Kidney (tissue), 14 donors: ENCODE measurements around the gene HAP1. TPM values are rescaled to one million over a fixed set of nuclear protein-coding genes. Genes with fewer than 3 reads are reported as not detected.

Experiments
- DNase-seq, 5 donors: peaks; one replicate each; pipeline ENCODE4 v3.0.0-alpha.2; 2013 to 2020
- FAIRE-seq: peaks from 2 replicates; lab custom pipeline; 2012; peaks lifted over from hg19 to GRCh38; lab: Jason Lieb, UNC
- H3K27ac ChIP-seq, 2 donors: one replicate each; pipeline ENCODE4 v1.7.0; 2013; ENCODE audit warnings: low read depth in 2 of 2, low read length in 2 of 2, inconsistent platforms in 1 of 2
- H3K27me3 ChIP-seq: one replicate; pipeline ENCODE4 v1.7.1; 2013; ENCODE audit warnings: low read length, inconsistent platforms; ENCODE audit not compliant: control insufficient read depth, insufficient read depth
- H3K36me3 ChIP-seq, 3 donors: one replicate each; pipeline versions ENCODE4 v1.7.0 to v1.7.1; 2013; ENCODE audit warnings: low read length in 3 of 3, control low read depth in 1 of 3, inconsistent platforms in 1 of 3; ENCODE audit not compliant: insufficient read depth in 3 of 3, control insufficient read depth in 2 of 3
- H3K4me1 ChIP-seq, 3 donors: one replicate each; pipeline versions ENCODE4 v1.7.0 to v1.7.1; 2013; ENCODE audit warnings: low read length in 3 of 3, inconsistent platforms in 1 of 3, low read depth in 1 of 3; ENCODE audit not compliant: control insufficient read depth in 2 of 3, insufficient read depth in 2 of 3
- H3K4me3 ChIP-seq, 3 donors: one replicate each; pipeline versions ENCODE4 v1.7.0 to v1.8.1; 2013; ENCODE audit warnings: low read length in 3 of 3, control low read depth in 1 of 3, inconsistent platforms in 1 of 3
- H3K9ac ChIP-seq, 3 donors: one replicate each; pipeline versions ENCODE4 v1.7.0 to v1.7.1; 2013; ENCODE audit warnings: low read length in 3 of 3, control low read depth in 1 of 3, inconsistent platforms in 1 of 3
- H3K9me3 ChIP-seq, 3 donors: one replicate each; pipeline versions ENCODE4 v1.7.0 to v1.7.1; 2013; ENCODE audit warnings: low read length in 3 of 3, control low read depth in 1 of 3, inconsistent platforms in 1 of 3; ENCODE audit not compliant: control insufficient read depth in 2 of 3, insufficient read depth in 1 of 3
- intact Hi-C: fragments of 100-400 bp; cut with DNase I; formaldehyde crosslinking; loops from one replicate; pipeline ENCODE4 v1.11.1; 2022
- polyA plus RNA-seq: library from polyadenylated mRNA; stranded (reverse); fragments of 350-450 nt; fragmentation: Illumina TruSeq; extraction: RNeasy Lipid Tissue Mini Kit (QIAGEN cat#74804); gene quantifications from one replicate; pipeline ENCODE4 v1.2.3, GENCODE V29; 2014; ENCODE audit warnings: low read depth, low replicate concordance; ENCODE audit not compliant: insufficient read depth
- total RNA-seq: library from RNA; stranded (reverse); fragmentation: NEBNext Ultra II Directional; extraction: Animal tissue kit (Norgen Biotek cat#: 25700); gene quantifications from one replicate; pipeline ENCODE4 v1.2.1, GENCODE V29; 2021
- TF ChIP-seq, protein P1 (sequence below): IDR thresholded peaks from 3 replicates; pipeline ENCODE4 v1.5.1; 2012; ENCODE audit warnings: mild to moderate bottlenecking, moderate library complexity, borderline replicate concordance; ENCODE audit not compliant: insufficient read depth; ENCODE audit errors: extremely low read depth
- donor health status: control.
- donor health status: control.
- donor health status: control.
- donor health status: control.
- donor health status: control.
- donor health status: DM: yes; HTN: yes; CAD: no.
- donor health status: Normal renal cell carcinoma (clear cell type).

The HAP1 gene
- total and polyA plus RNA-seq, 2 donors from 2014 or later, result 0.99 to 1.3 TPM

DNA sequence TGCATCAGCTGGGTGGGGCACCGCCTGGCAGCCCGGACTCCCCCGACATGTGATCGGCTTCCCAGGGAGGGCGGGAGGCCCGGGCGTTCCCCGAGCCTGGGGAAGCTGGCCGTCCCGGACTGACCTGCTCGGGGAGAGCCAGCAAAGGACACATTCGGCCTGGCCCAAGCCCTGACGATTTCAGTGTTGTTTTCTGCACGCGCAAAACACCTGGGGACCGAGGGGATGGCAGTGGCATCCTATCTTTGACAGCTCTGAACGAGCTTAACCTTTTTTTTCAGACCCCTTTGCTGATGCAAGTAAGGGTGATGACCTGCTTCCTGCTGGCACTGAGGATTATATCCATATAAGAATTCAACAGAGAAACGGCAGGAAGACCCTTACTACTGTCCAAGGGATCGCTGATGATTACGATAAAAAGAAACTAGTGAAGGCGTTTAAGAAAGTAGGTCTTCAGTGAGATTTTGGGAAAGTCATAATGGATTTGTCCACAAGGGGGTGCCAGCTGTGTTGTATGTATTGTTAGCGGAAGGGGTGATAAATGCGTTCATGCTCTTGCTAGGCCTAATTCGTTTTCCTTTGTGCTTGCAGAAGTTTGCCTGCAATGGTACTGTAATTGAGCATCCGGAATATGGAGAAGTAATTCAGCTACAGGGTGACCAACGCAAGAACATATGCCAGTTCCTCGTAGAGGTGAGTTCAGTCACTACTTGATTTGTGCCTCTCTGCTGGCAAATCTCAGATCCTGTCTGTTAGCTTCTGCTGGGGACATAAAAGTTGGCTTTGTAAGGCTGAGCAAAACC lies 44.7 kb downstream of the HAP1 start:
- intact Hi-C loops, result no loop called here
- TF ChIP-seq, protein P1, sequence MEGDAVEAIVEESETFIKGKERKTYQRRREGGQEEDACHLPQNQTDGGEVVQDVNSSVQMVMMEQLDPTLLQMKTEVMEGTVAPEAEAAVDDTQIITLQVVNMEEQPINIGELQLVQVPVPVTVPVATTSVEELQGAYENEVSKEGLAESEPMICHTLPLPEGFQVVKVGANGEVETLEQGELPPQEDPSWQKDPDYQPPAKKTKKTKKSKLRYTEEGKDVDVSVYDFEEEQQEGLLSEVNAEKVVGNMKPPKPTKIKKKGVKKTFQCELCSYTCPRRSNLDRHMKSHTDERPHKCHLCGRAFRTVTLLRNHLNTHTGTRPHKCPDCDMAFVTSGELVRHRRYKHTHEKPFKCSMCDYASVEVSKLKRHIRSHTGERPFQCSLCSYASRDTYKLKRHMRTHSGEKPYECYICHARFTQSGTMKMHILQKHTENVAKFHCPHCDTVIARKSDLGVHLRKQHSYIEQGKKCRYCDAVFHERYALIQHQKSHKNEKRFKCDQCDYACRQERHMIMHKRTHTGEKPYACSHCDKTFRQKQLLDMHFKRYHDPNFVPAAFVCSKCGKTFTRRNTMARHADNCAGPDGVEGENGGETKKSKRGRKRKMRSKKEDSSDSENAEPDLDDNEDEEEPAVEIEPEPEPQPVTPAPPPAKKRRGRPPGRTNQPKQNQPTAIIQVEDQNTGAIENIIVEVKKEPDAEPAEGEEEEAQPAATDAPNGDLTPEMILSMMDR, result peak; percentile 42
- peak overlapping the region; percentile 83 to 97 (median 87) for H3K4me3 ChIP-seq
- H3K36me3 ChIP-seq, result peaks cover 25 to 43% (median 37%) of the 10 kb centered on the region in 3 donors
- H3K9me3 ChIP-seq, result no peaks in the 10 kb centered on the region
- peaks cover 4 to 15% (median 14%) of the 10 kb centered on the region in 3 donors for H3K4me1 ChIP-seq
- FAIRE-seq (no peak), DNase-seq (peak in 3 of 5 donors; percentile 59 to 83 (median 80))
- peak overlapping the region; percentile 92 to 100 (median 92) for H3K9ac ChIP-seq
- peak overlapping the region; percentile 100 for H3K27ac ChIP-seq
- H3K27me3 ChIP-seq, result no peaks in the 10 kb centered on the region

DNA sequence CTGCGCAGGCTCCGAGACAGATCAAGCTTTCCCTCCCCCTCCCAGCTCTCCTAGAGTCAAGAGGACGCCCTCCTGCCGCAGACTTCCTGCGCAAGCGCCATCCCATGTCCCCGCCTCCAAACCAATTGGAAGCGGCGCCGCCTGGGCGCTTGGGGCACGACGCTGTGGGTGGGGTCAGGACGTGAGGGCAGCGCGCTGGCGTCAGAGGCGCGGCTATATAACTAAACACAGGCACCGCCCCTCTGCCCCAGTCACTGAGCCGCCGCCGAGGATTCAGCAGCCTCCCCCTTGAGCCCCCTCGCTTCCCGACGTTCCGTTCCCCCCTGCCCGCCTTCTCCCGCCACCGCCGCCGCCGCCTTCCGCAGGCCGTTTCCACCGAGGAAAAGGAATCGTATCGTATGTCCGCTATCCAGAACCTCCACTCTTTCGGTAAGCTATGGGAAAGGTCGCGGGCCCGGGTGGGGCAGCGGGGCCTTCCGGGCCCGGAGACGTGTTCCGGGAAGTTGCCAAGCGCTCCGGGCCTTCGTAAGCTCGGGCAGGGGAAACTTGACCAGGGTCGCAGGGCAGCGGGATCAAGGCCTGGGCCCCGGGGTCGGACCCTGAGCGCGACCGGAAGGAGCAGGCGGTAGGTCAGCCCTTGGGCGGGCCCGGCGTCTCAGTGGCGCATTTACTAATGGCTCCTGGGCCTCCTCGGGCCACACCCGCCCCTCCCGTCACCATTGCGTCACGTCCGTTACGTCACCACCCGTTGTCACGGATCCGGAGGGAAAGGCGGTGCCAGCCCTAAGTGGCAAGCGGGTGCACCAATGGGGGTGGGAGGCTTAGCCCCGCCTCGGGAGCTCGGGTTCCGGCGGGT lies 45.6 kb downstream of the HAP1 start, which contains the start of gene EIF1:
EIF1 (plus strand) TSS at position 245 of the 856 bp plus-strand sequence; CDS start at position 399, 154 bp downstream.
- Histone ChIP-seq H3K9me3 (no peaks in the 10 kb centered on the region), H3K36me3 (peaks cover 25 to 43% (median 37%) of the 10 kb centered on the region in 3 donors), H3K4me3 (peak within 1 kb of the TSS; percentile 83 to 97 (median 90)), H3K4me1 (peaks cover 4 to 15% (median 14%) of the 10 kb centered on the region in 3 donors), H3K27ac (peak within 1 kb of the TSS; percentile 100), H3K9ac (peak within 1 kb of the TSS; percentile 92 to 100 (median 94)), H3K27me3 (no peaks in the 10 kb centered on the region)
- intact Hi-C loops, result no loop called here
- TF ChIP-seq, protein P1, result no peak
- DNase-seq, result peak; percentile 100
- peak; percentile 85 for FAIRE-seq

DNA sequence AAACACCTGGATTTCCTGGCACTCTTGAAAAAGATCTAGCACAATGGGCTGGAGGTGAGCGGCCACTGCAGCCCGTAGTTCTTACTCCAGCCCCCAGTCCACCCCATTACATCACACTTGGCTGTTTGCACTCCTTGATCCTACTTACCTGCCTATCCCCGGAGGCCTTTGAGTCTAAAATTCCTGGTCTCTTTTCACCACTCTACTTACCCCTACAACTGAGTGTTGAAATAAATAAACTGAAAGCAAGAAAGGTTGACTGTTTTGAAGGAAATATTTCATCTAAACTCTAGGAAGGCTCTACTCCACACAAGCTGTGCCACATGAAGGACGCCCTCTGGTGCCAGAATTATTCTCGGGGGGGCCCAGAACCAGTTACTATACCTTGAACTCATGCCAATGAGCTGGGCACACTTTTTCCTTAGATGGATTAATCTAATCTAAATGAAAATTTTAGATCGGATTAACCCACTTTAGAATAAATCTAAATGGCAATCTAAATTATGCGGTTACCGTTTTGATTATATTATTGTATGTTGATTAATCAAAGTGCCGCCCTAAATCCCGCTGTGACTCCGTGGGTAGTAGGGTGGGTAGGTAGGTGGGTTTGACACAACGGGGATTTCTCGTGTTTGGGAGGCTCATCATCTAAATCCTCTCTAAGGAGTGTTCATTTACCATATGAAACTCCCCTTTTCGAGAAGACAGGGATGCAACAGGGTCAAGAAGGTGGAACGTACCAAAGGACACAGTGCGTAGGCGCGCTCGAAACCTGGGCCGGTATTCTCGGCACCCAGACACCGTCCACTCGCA lies 46.4 kb downstream of the HAP1 start:
- DNase-seq, result peak; percentile 38 to 84 (median 79)
- Histone ChIP-seq H3K36me3 (peaks cover 24 to 37% (median 33%) of the 10 kb centered on the region in 3 donors), H3K27me3 (no peaks in the 10 kb centered on the region), H3K9me3 (no peaks in the 10 kb centered on the region), H3K9ac (peak overlapping the region; percentile 74 to 100 (median 92)), H3K4me3 (peak overlapping the region; percentile 83 to 97 (median 90)), H3K27ac (peak overlapping the region; percentile 96 to 98), H3K4me1 (peaks cover 4 to 15% (median 14%) of the 10 kb centered on the region in 3 donors)
- FAIRE-seq, result no peak
- intact Hi-C loops, result no loop called here
- TF ChIP-seq, protein P1, result peak; percentile 41
